ENCODE data around the gene BCL2L12. TPM values are rescaled to one million over a fixed set of nuclear protein-coding genes. Genes with fewer than 3 reads are reported as not detected.
A peak's percentile ranks its signal among the peaks of the same experiment; 100 is the strongest.

BCL2L12 gene
- total RNA-seq, 1 experiment from 2014 or later = 145 TPM

- no peak overlapping the region for H3K9ac ChIP-seq (ENCODE audit: extremely low read depth, insufficient read length, low read length)
Observed at GRCh38 chr19:49658139-49658517, 7.6 kb upstream of the BCL2L12 start.

More at GRCh38 chr19:49658139-49658517, 7.6 kb upstream of the BCL2L12 start:
- Histone ChIP-seq H2AFZ (ENCODE audit: low read length) (no peak overlapping the region), H2BK5ac (ENCODE audit: insufficient read length, low read length) (no peak overlapping the region), H2BK20ac (ENCODE audit: low read depth, low read length, poor library complexity, severe bottlenecking) (no peak overlapping the region), H3K27me3 (ENCODE audit: insufficient read depth, low read length) (no peaks in the 10 kb centered on the region), H3K4ac (ENCODE audit: low read depth, low read length) (no peak overlapping the region), H3K79me1 (ENCODE audit: insufficient read depth, low read depth, low read length, poor library complexity, severe bottlenecking) (no peaks in the 10 kb centered on the region), H2BK15ac (ENCODE audit: low read depth, low read length) (no peak overlapping the region), H3K9me3 (ENCODE audit: control insufficient read depth, low read depth, low read length) (no peaks in the 10 kb centered on the region), H3K4me2 (ENCODE audit: insufficient read depth, insufficient read length, low read length) (no peak overlapping the region), H3K4me1 (ENCODE audit: insufficient read depth, low read length) (no peaks in the 10 kb centered on the region), H2BK120ac (ENCODE audit: low read depth, low read length, poor library complexity, severe bottlenecking) (no peak overlapping the region), H3K79me2 (ENCODE audit: insufficient read depth, low read length) (no peaks in the 10 kb centered on the region), H3K18ac (ENCODE audit: insufficient read length, low read depth, low read length) (no peak overlapping the region), H3K14ac (ENCODE audit: insufficient read depth, low read length) (no peak overlapping the region), H4K91ac (ENCODE audit: insufficient read length, low read depth, low read length) (no peak overlapping the region), H2BK12ac (ENCODE audit: insufficient read length, low read depth, low read length) (no peak overlapping the region), H3T11ph (ENCODE audit: low read length) (no peak overlapping the region), H2AK5ac (ENCODE audit: insufficient read length, low read length) (no peak overlapping the region), H3K56ac (ENCODE audit: insufficient read length, low read depth, low read length) (no peak overlapping the region), H3K23me2 (ENCODE audit: insufficient read length, low read depth, low read length, poor library complexity, severe bottlenecking) (no peaks in the 10 kb centered on the region), H4K8ac (replicated peaks; ENCODE audit: insufficient read length, low read depth, low read length) (no peak overlapping the region), H4K5ac (ENCODE audit: insufficient read length, low read depth, low read length) (no peak overlapping the region), H3K27ac (ENCODE audit: insufficient read length, low read depth, low read length) (no peak overlapping the region), H3K23ac (ENCODE audit: insufficient read length, low read depth, low read length) (no peak overlapping the region), H4K20me1 (ENCODE audit: control insufficient read depth, insufficient read depth, insufficient read length) (no peaks in the 10 kb centered on the region)
- H3K27ac Mint-ChIP-seq = peak overlapping the region in 1 of 3 experiments; percentile 92; a peak in 1 of 7 replicates
- WGBS (ENCODE audit: extremely low coverage, insufficient read length, low lambda C conversion rate) = no CpG with 5 or more reads among the region's 15 CpGs
- H3K9me3 Mint-ChIP-seq = peaks cover 7% of the 10 kb centered on the region in 2 experiments; a peak in 4 of 5 replicates
- peaks cover 54 to 92% (median 90%) of the 10 kb centered on the region in 3 experiments for H3K36me3 Mint-ChIP-seq (ENCODE audit: insufficient read depth in 1 of 3, low read depth in 3 of 3)
- H3K4me1 Mint-ChIP-seq = peaks cover 19 to 27% of the 10 kb centered on the region in 2 experiments
- H3K4me3 Mint-ChIP-seq = no peak overlapping the region
- TF ChIP-seq, protein P1, sequence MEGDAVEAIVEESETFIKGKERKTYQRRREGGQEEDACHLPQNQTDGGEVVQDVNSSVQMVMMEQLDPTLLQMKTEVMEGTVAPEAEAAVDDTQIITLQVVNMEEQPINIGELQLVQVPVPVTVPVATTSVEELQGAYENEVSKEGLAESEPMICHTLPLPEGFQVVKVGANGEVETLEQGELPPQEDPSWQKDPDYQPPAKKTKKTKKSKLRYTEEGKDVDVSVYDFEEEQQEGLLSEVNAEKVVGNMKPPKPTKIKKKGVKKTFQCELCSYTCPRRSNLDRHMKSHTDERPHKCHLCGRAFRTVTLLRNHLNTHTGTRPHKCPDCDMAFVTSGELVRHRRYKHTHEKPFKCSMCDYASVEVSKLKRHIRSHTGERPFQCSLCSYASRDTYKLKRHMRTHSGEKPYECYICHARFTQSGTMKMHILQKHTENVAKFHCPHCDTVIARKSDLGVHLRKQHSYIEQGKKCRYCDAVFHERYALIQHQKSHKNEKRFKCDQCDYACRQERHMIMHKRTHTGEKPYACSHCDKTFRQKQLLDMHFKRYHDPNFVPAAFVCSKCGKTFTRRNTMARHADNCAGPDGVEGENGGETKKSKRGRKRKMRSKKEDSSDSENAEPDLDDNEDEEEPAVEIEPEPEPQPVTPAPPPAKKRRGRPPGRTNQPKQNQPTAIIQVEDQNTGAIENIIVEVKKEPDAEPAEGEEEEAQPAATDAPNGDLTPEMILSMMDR (conservative IDR thresholded peaks at IDR 0.05) = no peak
- no peak for DNase-seq
- no peaks in the 10 kb centered on the region for H3K27me3 Mint-ChIP-seq (ENCODE audit: low read depth)
